Measurements from ENCODE around the gene AGFG2. TPM values are rescaled to one million over a fixed set of nuclear protein-coding genes. Genes with fewer than 3 reads are reported as not detected.

AGFG2 gene
- total RNA-seq (ENCODE audit: low replicate concordance), result 1.2 and 4.7 TPM in 2 replicates

GRCh38 chr7:100538654-100539435 lies at the start of gene AGFG2:
TSS of gene AGFG2 (plus strand) at chr7:100539203. CDS start at chr7:100539347, 144 bp downstream.

GRCh38 chr7:100573691-100574361 lies 34.8 kb downstream of the AGFG2 start, which contains the start of gene SAP25:
TSS of gene SAP25 (minus strand) at chr7:100573900. CDS start at chr7:100573742, 158 bp downstream.

GRCh38 chr7:100585511-100586265 lies 46.7 kb downstream of the AGFG2 start, which contains the start of gene LRCH4:
TSS of gene LRCH4 (minus strand) at chr7:100586129. CDS start at chr7:100586100, 29 bp downstream.

GRCh38 chr7:100586266-100587025 lies 47.4 kb downstream of the AGFG2 start, which contains the start of gene FBXO24:
TSS of gene FBXO24 (plus strand) at chr7:100586328. CDS start at chr7:100586626, 298 bp downstream.

GRCh38 chr7:100611983-100612729 lies 73.2 kb downstream of the AGFG2 start, which contains the start of gene MOSPD3:
TSS of gene MOSPD3 (plus strand) at chr7:100612540. CDS start at chr7:100612792, 252 bp downstream.

Other genes starting within 250 kb of the AGFG2 start
- not detected in 2 replicates for gene SPDYE3, start 231.5 kb upstream of the AGFG2 start, total RNA-seq (ENCODE audit: low replicate concordance)
- 3.4 and 8.5 TPM in 2 replicates for gene PILRB, start 181.1 kb upstream of the AGFG2 start, total RNA-seq (ENCODE audit: low replicate concordance)
- gene PILRA, start 165.7 kb upstream of the AGFG2 start, total RNA-seq (ENCODE audit: low replicate concordance), result 0.82 TPM in 1 of 2 replicates, not detected in the other
- gene ZCWPW1, start 110.5 kb upstream of the AGFG2 start, total RNA-seq (ENCODE audit: low replicate concordance), result 0.94 and 1.2 TPM in 2 replicates
- 18.1 and 22.9 TPM in 2 replicates for gene MEPCE, start 109.4 kb upstream of the AGFG2 start, total RNA-seq (ENCODE audit: low replicate concordance)
- gene PPP1R35, start 102.7 kb upstream of the AGFG2 start, total RNA-seq (ENCODE audit: low replicate concordance), result 4.1 and 21.9 TPM in 2 replicates
- gene SPACDR, start 74.9 kb upstream of the AGFG2 start, total RNA-seq (ENCODE audit: low replicate concordance), result 0.38 and 0.70 TPM in 2 replicates
- 5.3 and 15.7 TPM in 2 replicates for gene TSC22D4, start 60.0 kb upstream of the AGFG2 start, total RNA-seq (ENCODE audit: low replicate concordance)
- 0.12 and 0.38 TPM in 2 replicates for gene NYAP1, start 55.3 kb upstream of the AGFG2 start, total RNA-seq (ENCODE audit: low replicate concordance)
- 0.08 TPM in 1 of 2 replicates, not detected in the other for gene SAP25, start 34.7 kb downstream of the AGFG2 start, total RNA-seq (ENCODE audit: low replicate concordance)
- gene LRCH4, start 46.9 kb downstream of the AGFG2 start, total RNA-seq (ENCODE audit: low replicate concordance), result 2.2 and 5.3 TPM in 2 replicates
- gene FBXO24, start 47.1 kb downstream of the AGFG2 start, total RNA-seq (ENCODE audit: low replicate concordance), result 0.30 TPM in 1 of 2 replicates, not detected in the other
- gene PCOLCE, start 63.2 kb downstream of the AGFG2 start, total RNA-seq (ENCODE audit: low replicate concordance), result 46.9 and 69.1 TPM in 2 replicates
- gene MOSPD3, start 73.3 kb downstream of the AGFG2 start, total RNA-seq (ENCODE audit: low replicate concordance), result 1.1 and 4.4 TPM in 2 replicates
- under 0.01 and 0.08 TPM in 2 replicates for gene TFR2, start 102.3 kb downstream of the AGFG2 start, total RNA-seq (ENCODE audit: low replicate concordance)
- gene ACTL6B, start 117.2 kb downstream of the AGFG2 start, total RNA-seq (ENCODE audit: low replicate concordance), result not detected in 2 replicates
- 65.9 and 86.6 TPM in 2 replicates for gene GNB2, start 134.5 kb downstream of the AGFG2 start, total RNA-seq (ENCODE audit: low replicate concordance)
- 7.0 and 23.6 TPM in 2 replicates for gene GIGYF1, start 155.0 kb downstream of the AGFG2 start, total RNA-seq (ENCODE audit: low replicate concordance)
- 13.1 and 37.7 TPM in 2 replicates for gene POP7, start 166.9 kb downstream of the AGFG2 start, total RNA-seq (ENCODE audit: low replicate concordance)
- not detected in 2 replicates for gene EPO, start 181.3 kb downstream of the AGFG2 start, total RNA-seq (ENCODE audit: low replicate concordance)
- gene ZAN, start 194.4 kb downstream of the AGFG2 start, total RNA-seq (ENCODE audit: low replicate concordance), result not detected in 2 replicates